GM23338 (cell line): Measurements from ENCODE around the gene TTLL9. TPM values are rescaled to one million over a fixed set of nuclear protein-coding genes. Genes with fewer than 3 reads are reported as not detected.

ENCODE experiments used
- CREB1 ChIP-seq: fragments of 250-450 bp; sonication (Bioruptor Pico); IDR thresholded peaks from 2 replicates; pipeline ENCODE4 v1.5.0; 2020; ENCODE audit warnings: low read depth, mild to moderate bottlenecking, moderate library complexity
- CTCF ChIP-seq, 2 experiments: fragments of 200-600 bp in 1 of 2; sonication (generic) in 1 of 2; conservative IDR thresholded peaks; 2 replicates each; pipeline versions ENCODE4 v1.5.1 to v1.6.1; 2016 to 2017; ENCODE audit warnings: antibody characterized with exemption in 2 of 2, low read depth in 2 of 2, mild to moderate bottlenecking in 2 of 2, moderate library complexity in 1 of 2
- ETS1 ChIP-seq: IDR thresholded peaks from 2 replicates; pipeline ENCODE4 v1.6.1; 2016; ENCODE audit warnings: antibody characterized with exemption
- EZH2 ChIP-seq: fragments of 200-600 bp; sonication (generic); IDR thresholded peaks from one replicate; pipeline ENCODE4 v1.8.0; 2017; ENCODE audit warnings: antibody characterized with exemption, mild to moderate bottlenecking, low read depth; ENCODE audit not compliant: unreplicated experiment
- EZH2phosphoT487 ChIP-seq: fragments of 200-600 bp; sonication (generic); IDR thresholded peaks from one replicate; pipeline ENCODE4 v1.8.1; 2018; ENCODE audit warnings: antibody characterized with exemption; ENCODE audit not compliant: unreplicated experiment
- JUNB ChIP-seq: IDR thresholded peaks from one replicate; pipeline ENCODE4 v1.6.1; 2016; ENCODE audit warnings: antibody characterized with exemption; ENCODE audit not compliant: unreplicated experiment
- NANOG ChIP-seq: IDR thresholded peaks from 2 replicates; pipeline ENCODE4 v1.6.1; 2016; ENCODE audit warnings: antibody characterized with exemption, borderline replicate concordance
- POLR2AphosphoS5 ChIP-seq: IDR thresholded peaks from 2 replicates; pipeline ENCODE4 v1.6.1; 2016; ENCODE audit warnings: antibody characterized with exemption, low read depth
- STAT1 ChIP-seq: IDR thresholded peaks from one replicate; pipeline ENCODE4 v1.6.1; 2016; ENCODE audit warnings: antibody characterized with exemption; ENCODE audit not compliant: unreplicated experiment
- ZNF114 ChIP-seq: fragments of 250-450 bp; sonication (Bioruptor Pico); IDR thresholded peaks from 2 replicates; pipeline ENCODE4 v1.5.0; 2020; ENCODE audit warnings: mild to moderate bottlenecking, moderate library complexity
- ZNF331 ChIP-seq: fragments of 250-450 bp; sonication (Bioruptor Pico); IDR thresholded peaks from 2 replicates; pipeline ENCODE4 v1.5.0; 2020; ENCODE audit warnings: low read depth, mild to moderate bottlenecking, moderate library complexity
- ZNF462 ChIP-seq: fragments of 250-450 bp; sonication (Bioruptor Pico); IDR thresholded peaks from 2 replicates; pipeline ENCODE4 v1.5.0; 2020; ENCODE audit warnings: mild to moderate bottlenecking, moderate library complexity
- polyA plus RNA-seq: library from polyadenylated mRNA; unstranded; fragments of >200 nt; fragmentation: Nextera tagmentation; extraction: Ambion mirVana; gene quantifications from 2 replicates; pipeline ENCODE4 v1.2.1, GENCODE V29; 2016
- total RNA-seq: library from RNA; depleted of rRNA; stranded (reverse); fragments of >200 nt; shearing (Covaris generic); gene quantifications from 2 replicates; pipeline ENCODE4 v1.2.3, GENCODE V29; 2014

TTLL9 gene
- total and polyA plus RNA-seq, 2 experiments from 2014 or later, result not detected

- TF ChIP-seq ZNF462 (CRISPR knock-in tag) (no peak), EZH2 (no peak), CREB1 (CRISPR knock-in tag) (no peak), ETS1 (no peak), ZNF331 (CRISPR knock-in tag) (no peak), JUNB (no peak), ZNF114 (CRISPR knock-in tag) (no peak), NANOG (no peak), POLR2AphosphoS5 (no peak), EZH2phosphoT487 (no peak), CTCF (conservative IDR thresholded peaks at IDR 0.05; ENCODE audit: low read depth in 2 of 2) (no peak), STAT1 (no peak)
Observed at GRCh38 chr20:31821427-31821826, 49.0 kb upstream of the TTLL9 start (continued).
